ENCODE results near the gene PAK6.

DNA sequence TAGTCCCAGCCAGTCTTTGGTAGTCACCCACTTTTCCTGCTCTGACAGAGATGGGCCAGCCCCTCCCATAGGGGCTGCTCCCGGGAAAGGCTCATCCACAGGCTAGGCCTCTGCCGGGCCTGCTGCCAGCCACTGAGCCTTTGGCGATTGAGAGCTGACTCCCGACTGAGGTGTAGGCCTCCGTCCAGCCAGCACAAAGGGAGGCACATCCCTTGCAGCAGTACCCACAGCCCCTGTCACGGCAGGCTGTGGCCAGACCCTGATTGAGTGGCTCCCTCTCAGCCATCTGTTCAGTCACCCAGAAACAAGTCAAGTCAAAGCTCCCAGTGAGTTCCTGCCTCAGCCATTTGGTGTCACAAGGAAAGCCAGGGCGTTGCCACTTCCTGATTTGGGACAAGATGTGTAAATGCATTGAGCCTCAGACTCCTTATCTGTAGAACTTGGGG, 6.2 kb upstream of the PAK6 start:
- TF ChIP-seq, protein P1, sequence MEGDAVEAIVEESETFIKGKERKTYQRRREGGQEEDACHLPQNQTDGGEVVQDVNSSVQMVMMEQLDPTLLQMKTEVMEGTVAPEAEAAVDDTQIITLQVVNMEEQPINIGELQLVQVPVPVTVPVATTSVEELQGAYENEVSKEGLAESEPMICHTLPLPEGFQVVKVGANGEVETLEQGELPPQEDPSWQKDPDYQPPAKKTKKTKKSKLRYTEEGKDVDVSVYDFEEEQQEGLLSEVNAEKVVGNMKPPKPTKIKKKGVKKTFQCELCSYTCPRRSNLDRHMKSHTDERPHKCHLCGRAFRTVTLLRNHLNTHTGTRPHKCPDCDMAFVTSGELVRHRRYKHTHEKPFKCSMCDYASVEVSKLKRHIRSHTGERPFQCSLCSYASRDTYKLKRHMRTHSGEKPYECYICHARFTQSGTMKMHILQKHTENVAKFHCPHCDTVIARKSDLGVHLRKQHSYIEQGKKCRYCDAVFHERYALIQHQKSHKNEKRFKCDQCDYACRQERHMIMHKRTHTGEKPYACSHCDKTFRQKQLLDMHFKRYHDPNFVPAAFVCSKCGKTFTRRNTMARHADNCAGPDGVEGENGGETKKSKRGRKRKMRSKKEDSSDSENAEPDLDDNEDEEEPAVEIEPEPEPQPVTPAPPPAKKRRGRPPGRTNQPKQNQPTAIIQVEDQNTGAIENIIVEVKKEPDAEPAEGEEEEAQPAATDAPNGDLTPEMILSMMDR (IDR thresholded peaks at IDR 0.05; ENCODE audit: borderline replicate concordance, extremely low read depth, low read length, poor library complexity, severe bottlenecking): no peak
- TF ChIP-seq EZH2 (IDR thresholded peaks at IDR 0.05; ENCODE audit: borderline replicate concordance, low read depth, low read length, severe bottlenecking): no peak

Measured in DND-41 (cell line).